Peyer's patch (tissue), 4 donors: Measurements from ENCODE around the gene CSMD2.

Source experiments
- CTCF ChIP-seq, 6 experiments: fragments of 450-650 bp in 4 of 6; fragments of 200-600 bp in 2 of 6; sonication (generic) in 1 of 6; IDR thresholded peaks; one replicate each; pipeline ENCODE4 v1.5.1; 2017 to 2019; ENCODE audit warnings: antibody characterized with exemption in 6 of 6, mild to moderate bottlenecking in 3 of 6, moderate library complexity in 1 of 6
- POLR2A ChIP-seq, 2 donors: fragments of 450-650 bp; IDR thresholded peaks; one replicate each; pipeline ENCODE4 v1.5.1; 2017; ENCODE audit warnings: antibody characterized with exemption in 2 of 2, mild to moderate bottlenecking in 2 of 2, moderate library complexity in 2 of 2

GRCh38 chr1:33468531-33468930 lies 696.5 kb downstream of the CSMD2 start:
- no peak for TF ChIP-seq CTCF (IDR thresholded peaks at IDR 0.05)
- no peak for TF ChIP-seq POLR2A (IDR thresholded peaks at IDR 0.05)
